ENCODE data around the gene ELL2. TPM values are rescaled to one million over a fixed set of nuclear protein-coding genes. Genes with fewer than 3 reads are reported as not detected.

The ELL2 gene
- total and polyA plus RNA-seq, 11 donors = 6.7 to 74.5 (median 31.1) TPM

- H3K9me3 ChIP-seq = no peaks in the 10 kb centered on the region
- H3K4me3 ChIP-seq = no peak overlapping the region
- peaks cover 0 to 29% (median 10%) of the 10 kb centered on the region in 12 donors for H3K4me1 ChIP-seq
- no peaks in the 10 kb centered on the region for H3K36me3 ChIP-seq
- peak overlapping the region in 4 of 12 donors; percentile 48 to 100 (median 92) for H3K27ac ChIP-seq
- ATAC-seq (no peak), DNase-seq (no peak)
- 64 to 73% (median 69%) methylated on average over 8 of the region's 8 CpGs for WGBS, 4 donors
- TF ChIP-seq POLR2A (IDR thresholded peaks at IDR 0.05) = no peak
- TF ChIP-seq CTCF (IDR thresholded peaks at IDR 0.05) = no peak
- intact Hi-C loops (cut with DNase I) = loop anchor here in 7 of 10 donors (5.0 to 10.0 kb wide), 7 partner anchors 67 to 373 kb away; no protein-coding TSS in a partner anchor
- no peaks in the 10 kb centered on the region for H3K27me3 ChIP-seq
Measured at GRCh38 chr5:95963650-95964410, 2.2 kb upstream of the ELL2 start.

- peak overlapping the region in 7 of 12 donors; percentile 80 to 97 (median 89) for H3K4me3 ChIP-seq
- TF ChIP-seq CTCF (IDR thresholded peaks at IDR 0.05) = no peak
- TF ChIP-seq POLR2A (IDR thresholded peaks at IDR 0.05) = no peak
- intact Hi-C loops (cut with DNase I) = loop anchor here in 7 of 10 donors (5.0 to 10.0 kb wide), 7 partner anchors 65 to 375 kb away; no protein-coding TSS in a partner anchor
- no peaks in the 10 kb centered on the region for H3K27me3 ChIP-seq
- peak overlapping the region; percentile 85 to 100 (median 98) for H3K27ac ChIP-seq
- H3K4me1 ChIP-seq = peaks cover 0 to 40% (median 19%) of the 10 kb centered on the region in 12 donors
- H3K9me3 ChIP-seq = no peaks in the 10 kb centered on the region
- no peaks in the 10 kb centered on the region for H3K36me3 ChIP-seq
- 45 to 53% (median 51%) methylated on average over 6 of the region's 6 CpGs for WGBS, 4 donors
- no peak for ATAC-seq
- no peak for DNase-seq
Measured at GRCh38 chr5:95962785-95963184, 1.1 kb upstream of the ELL2 start.

- no peak for ATAC-seq
- WGBS, 4 donors = 57 to 60% (median 59%) methylated on average over 8 of the region's 8 CpGs
Measured at GRCh38 chr5:95962475-95962773, 773 bp upstream of the ELL2 start.

More at GRCh38 chr5:95962475-95962773, 773 bp upstream of the ELL2 start:
- Histone ChIP-seq H3K27me3 (no peaks in the 10 kb centered on the region), H3K4me3 (peak overlapping the region in 11 of 12 donors; percentile 70 to 97 (median 92)), H3K4me1 (peaks cover 0 to 43% (median 21%) of the 10 kb centered on the region in 12 donors), H3K27ac (peak overlapping the region; percentile 85 to 100 (median 98)), H3K36me3 (no peaks in the 10 kb centered on the region), H3K9me3 (no peaks in the 10 kb centered on the region)
- no peak for TF ChIP-seq CTCF (IDR thresholded peaks at IDR 0.05)
- no peak for TF ChIP-seq POLR2A (IDR thresholded peaks at IDR 0.05)
- intact Hi-C loops (cut with DNase I) = loop anchor here in 7 of 10 donors (5.0 to 10.0 kb wide), 7 partner anchors 65 to 375 kb away; no protein-coding TSS in a partner anchor
- no peak for DNase-seq

Measured in heart left ventricle (tissue), 16 donors.